ENCODE results near the gene BMP6.
A peak's percentile ranks its signal among the peaks of the same experiment; 100 is the strongest.

Gene BMP6

DNA sequence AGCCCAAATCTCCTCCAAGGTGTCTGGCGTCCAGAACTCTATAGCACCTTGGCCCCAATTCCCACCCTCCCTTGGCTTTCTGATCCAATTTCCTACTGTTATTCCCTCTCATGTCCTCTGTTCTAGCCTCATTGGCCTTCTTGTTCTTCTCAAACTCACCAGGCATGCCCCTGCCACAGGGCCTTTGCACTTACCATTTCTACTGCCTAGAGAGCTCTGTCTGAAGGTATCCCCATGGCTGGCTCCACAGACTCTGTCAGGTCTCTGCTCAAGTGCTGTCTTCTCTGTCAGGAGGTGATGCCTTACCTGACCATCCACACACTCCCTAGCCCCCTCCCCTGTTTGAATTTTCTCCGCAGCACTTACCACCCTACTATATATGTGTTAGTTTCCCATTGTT lies 5.6 kb upstream of the BMP6 start:
- TF ChIP-seq, protein P1, sequence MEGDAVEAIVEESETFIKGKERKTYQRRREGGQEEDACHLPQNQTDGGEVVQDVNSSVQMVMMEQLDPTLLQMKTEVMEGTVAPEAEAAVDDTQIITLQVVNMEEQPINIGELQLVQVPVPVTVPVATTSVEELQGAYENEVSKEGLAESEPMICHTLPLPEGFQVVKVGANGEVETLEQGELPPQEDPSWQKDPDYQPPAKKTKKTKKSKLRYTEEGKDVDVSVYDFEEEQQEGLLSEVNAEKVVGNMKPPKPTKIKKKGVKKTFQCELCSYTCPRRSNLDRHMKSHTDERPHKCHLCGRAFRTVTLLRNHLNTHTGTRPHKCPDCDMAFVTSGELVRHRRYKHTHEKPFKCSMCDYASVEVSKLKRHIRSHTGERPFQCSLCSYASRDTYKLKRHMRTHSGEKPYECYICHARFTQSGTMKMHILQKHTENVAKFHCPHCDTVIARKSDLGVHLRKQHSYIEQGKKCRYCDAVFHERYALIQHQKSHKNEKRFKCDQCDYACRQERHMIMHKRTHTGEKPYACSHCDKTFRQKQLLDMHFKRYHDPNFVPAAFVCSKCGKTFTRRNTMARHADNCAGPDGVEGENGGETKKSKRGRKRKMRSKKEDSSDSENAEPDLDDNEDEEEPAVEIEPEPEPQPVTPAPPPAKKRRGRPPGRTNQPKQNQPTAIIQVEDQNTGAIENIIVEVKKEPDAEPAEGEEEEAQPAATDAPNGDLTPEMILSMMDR (IDR thresholded peaks at IDR 0.05) = no peak
- TF ChIP-seq ZFX (IDR thresholded peaks at IDR 0.05; ENCODE audit: borderline replicate concordance) = no peak
- no peak overlapping the region for H3K27ac ChIP-seq

DNA sequence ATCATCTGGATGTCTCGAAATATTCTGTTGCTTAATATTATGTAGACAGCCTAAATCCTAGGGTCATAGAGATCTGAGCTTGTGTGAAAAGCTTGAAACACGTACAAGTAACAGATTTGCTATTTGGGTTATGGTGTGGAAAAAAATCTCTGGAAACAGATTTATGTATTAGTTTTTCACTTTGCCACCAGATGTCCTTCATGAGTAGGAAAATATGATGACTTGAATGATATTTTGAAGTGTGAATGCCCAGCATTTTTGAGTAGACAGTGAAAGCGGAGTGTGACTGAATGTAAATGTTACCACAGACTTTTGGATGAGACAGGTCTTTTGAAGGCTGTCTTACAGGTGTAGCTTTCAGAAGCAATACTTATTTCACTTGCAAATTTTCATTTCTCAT lies 4.2 kb upstream of the BMP6 start:
- H3K27ac ChIP-seq = no peak overlapping the region

DNA sequence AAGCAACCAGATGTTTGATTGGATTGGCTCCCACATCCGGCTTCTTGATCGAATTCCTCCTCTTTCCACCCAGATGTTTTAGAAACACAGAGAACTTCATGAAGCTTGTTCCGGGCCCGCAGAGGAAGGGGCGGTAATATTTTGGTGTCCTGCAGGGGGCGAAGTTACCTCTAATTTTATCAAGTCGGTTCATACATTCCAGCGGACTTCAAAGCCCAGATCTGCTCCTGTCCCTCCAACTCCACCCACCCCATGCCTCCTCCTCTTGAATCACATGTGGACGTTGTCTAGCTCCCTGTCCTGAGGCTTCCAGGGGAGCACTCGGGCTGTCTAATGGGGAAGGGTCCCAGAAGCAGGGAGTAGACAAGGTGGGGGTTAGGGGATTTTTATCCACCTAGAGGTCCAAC lies 2.9 kb upstream of the BMP6 start:
- H3K27ac ChIP-seq = no peak overlapping the region
- TF ChIP-seq, protein P1 (IDR thresholded peaks at IDR 0.05) = peak; percentile 76
- TF ChIP-seq ZFX (IDR thresholded peaks at IDR 0.05; ENCODE audit: borderline replicate concordance) = no peak

More for the DNA sequence above, 4.2 kb upstream of the BMP6 start:
- TF ChIP-seq, protein P1 (IDR thresholded peaks at IDR 0.05) = peak; percentile 49
- TF ChIP-seq ZFX (IDR thresholded peaks at IDR 0.05; ENCODE audit: borderline replicate concordance) = no peak

DNA sequence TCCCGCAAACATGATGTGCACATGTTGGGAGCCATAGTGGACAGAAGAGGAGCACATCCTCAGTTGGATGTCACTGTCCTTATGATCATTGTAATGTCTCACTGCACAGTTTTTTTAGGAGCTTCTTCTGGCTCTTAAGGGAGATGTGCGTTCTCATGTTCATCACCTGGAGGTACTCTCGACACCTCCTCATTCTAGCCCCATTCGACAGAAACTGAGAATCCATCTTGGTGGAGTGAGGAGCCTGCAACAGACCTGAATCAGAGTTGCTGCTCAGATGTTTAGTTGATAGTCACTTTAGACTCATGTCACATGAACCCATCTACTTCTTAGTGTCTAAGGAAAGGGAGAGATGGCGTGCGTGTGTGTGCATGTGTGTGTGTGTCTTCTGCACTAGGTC lies 2.3 kb upstream of the BMP6 start:
- no peak for TF ChIP-seq ZFX (IDR thresholded peaks at IDR 0.05; ENCODE audit: borderline replicate concordance)
- TF ChIP-seq, protein P1 (IDR thresholded peaks at IDR 0.05) = no peak

DNA sequence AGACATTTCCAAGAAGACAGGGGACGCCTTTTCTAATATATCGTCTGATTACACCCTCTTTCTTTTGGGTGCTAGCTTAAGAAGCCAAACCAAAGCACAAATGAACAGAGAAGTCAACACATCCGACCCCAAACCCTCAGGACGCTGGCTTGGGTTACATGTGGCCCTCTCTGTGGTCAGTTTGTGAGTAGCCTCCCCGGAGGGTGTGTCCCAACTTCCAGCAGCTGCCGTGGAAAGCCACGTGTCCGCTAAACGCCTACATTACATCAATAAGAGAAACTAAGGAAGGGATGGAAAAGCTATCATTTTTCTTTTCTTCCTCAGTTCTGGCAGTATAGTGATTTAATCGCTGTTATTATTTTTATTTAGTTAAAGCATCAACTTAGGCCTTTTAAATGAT lies 487 bp upstream of the BMP6 start:
- TF ChIP-seq, protein P1 (IDR thresholded peaks at IDR 0.05) = no peak
- TF ChIP-seq ZFX (IDR thresholded peaks at IDR 0.05; ENCODE audit: borderline replicate concordance) = no peak
- H3K27ac ChIP-seq = no peak overlapping the region

More for the DNA sequence above, 2.3 kb upstream of the BMP6 start:
- no peak overlapping the region for H3K27ac ChIP-seq

DNA sequence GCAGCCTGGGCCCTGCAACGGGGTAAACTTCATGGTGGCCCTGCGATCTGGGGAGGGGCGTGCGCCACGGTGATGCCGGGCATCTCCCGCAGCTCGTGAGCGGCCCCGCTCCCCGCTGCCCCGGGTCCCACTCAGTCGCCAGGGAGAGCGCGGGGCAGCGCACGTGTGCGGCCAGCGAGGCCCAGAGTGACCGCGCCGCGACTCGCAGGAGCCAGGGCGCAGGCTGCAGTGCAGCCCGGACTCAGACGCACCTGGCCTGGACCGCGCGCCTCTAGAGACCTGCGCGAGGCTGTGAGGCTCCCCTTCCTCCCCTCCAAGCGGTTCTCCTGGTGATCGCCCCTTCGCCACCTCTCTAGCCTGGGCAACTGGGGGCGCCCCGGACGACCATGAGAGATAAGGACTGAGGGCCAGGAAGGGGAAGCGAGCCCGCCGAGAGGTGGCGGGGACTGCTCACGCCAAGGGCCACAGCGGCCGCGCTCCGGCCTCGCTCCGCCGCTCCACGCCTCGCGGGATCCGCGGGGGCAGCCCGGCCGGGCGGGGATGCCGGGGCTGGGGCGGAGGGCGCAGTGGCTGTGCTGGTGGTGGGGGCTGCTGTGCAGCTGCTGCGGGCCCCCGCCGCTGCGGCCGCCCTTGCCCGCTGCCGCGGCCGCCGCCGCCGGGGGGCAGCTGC lies 652 bp downstream of the BMP6 start:
- no peak overlapping the region for H3K27ac ChIP-seq
- no peak for TF ChIP-seq ZFX (IDR thresholded peaks at IDR 0.05; ENCODE audit: borderline replicate concordance)
- TF ChIP-seq, protein P1 (IDR thresholded peaks at IDR 0.05) = no peak

DNA sequence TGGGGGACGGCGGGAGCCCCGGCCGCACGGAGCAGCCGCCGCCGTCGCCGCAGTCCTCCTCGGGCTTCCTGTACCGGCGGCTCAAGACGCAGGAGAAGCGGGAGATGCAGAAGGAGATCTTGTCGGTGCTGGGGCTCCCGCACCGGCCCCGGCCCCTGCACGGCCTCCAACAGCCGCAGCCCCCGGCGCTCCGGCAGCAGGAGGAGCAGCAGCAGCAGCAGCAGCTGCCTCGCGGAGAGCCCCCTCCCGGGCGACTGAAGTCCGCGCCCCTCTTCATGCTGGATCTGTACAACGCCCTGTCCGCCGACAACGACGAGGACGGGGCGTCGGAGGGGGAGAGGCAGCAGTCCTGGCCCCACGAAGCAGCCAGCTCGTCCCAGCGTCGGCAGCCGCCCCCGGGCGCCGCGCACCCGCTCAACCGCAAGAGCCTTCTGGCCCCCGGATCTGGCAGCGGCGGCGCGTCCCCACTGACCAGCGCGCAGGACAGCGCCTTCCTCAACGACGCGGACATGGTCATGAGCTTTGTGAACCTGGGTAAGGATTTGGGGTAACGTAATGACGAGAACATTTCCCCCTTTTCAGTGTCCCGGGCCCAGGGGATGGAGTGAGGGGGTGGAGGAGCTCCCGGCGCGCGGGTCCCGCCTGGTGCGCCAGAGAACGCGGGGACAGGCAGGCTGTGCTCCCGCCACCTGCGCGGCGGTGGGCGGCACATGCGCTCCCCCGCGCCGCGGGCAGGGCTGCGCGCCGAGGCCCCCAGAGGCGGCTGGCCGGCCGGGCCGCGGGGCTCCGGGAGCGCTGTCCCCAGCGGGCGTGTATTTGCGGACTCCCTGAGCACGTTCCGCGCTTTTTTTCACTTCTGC lies 1.4 kb downstream of the BMP6 start:
- TF ChIP-seq, protein P1 (IDR thresholded peaks at IDR 0.05) = no peak
- no peak for TF ChIP-seq ZFX (IDR thresholded peaks at IDR 0.05; ENCODE audit: borderline replicate concordance)
- H3K27ac ChIP-seq = no peak overlapping the region

Data from 22Rv1 (cell line).